Suprapubic skin (tissue), 4 donors: Measurements from ENCODE around the gene GNB3. TPM values are rescaled to one million over a fixed set of nuclear protein-coding genes. Genes with fewer than 3 reads are reported as not detected.

ENCODE experiments used
- DNase-seq, 2 donors: peaks; one replicate each; pipeline ENCODE4 v3.0.0-alpha.2; 2019; ENCODE audit warnings: low spot score in 2 of 2
- H3K27ac ChIP-seq: fragments of 200-600 bp; sonication (generic); one replicate; pipeline ENCODE4 v1.5.1; 2019
- H3K27me3 ChIP-seq: fragments of 200-600 bp; sonication (generic); one replicate; pipeline ENCODE4 v1.5.1; 2019
- H3K36me3 ChIP-seq: fragments of 200-600 bp; sonication (generic); one replicate; pipeline ENCODE4 v1.5.1; 2019
- H3K4me1 ChIP-seq: fragments of 200-600 bp; sonication (generic); one replicate; pipeline ENCODE4 v1.5.1; 2019
- H3K4me3 ChIP-seq: fragments of 200-600 bp; sonication (generic); one replicate; pipeline ENCODE4 v1.5.1; 2019; ENCODE audit warnings: mild to moderate bottlenecking
- H3K9me3 ChIP-seq: fragments of 200-600 bp; sonication (generic); one replicate; pipeline ENCODE4 v1.5.1; 2019
- EP300 ChIP-seq: sonication (generic); formaldehyde crosslinking; IDR thresholded peaks from one replicate; pipeline ENCODE4 v1.6.1; 2017; ENCODE audit warnings: antibody characterized with exemption
- POLR2A ChIP-seq, 2 donors: fragments of 450-650 bp; IDR thresholded peaks; one replicate each; pipeline ENCODE4 v1.6.1; 2017; ENCODE audit warnings: antibody characterized with exemption in 2 of 2, mild to moderate bottlenecking in 2 of 2, moderate library complexity in 2 of 2
- POLR2AphosphoS5 ChIP-seq, 3 donors: sonication (generic); formaldehyde crosslinking; IDR thresholded peaks; one replicate each; pipeline ENCODE4 v1.6.1; 2017; ENCODE audit warnings: antibody characterized with exemption in 3 of 3
- WGBS: methylation state at CpG from one replicate; pipeline ENCODE4 v1.1.5; 2018; 5-methylcytosine and 5-hydroxymethylcytosine counted together
- total RNA-seq, 4 donors: library from RNA; depleted of rRNA; stranded (reverse); fragments of >200 nt; gene quantifications; one replicate each; pipeline ENCODE4 v1.1.0, GENCODE V29; 2016
- TF ChIP-seq, protein P1 (sequence below), 2 donors: fragments of 200-600 bp in 1 of 2; fragments of 450-650 bp in 1 of 2; sonication (generic) in 1 of 2; IDR thresholded peaks; one replicate each; pipeline ENCODE4 v1.5.1; 2016 to 2019; ENCODE audit warnings: antibody characterized with exemption in 2 of 2, mild to moderate bottlenecking in 1 of 2, moderate library complexity in 1 of 2

The GNB3 gene
- 1 to 10 TPM in 2 of 4 donors, under 1 TPM in 1, not detected in 1; 0.72 to 1.5 (median 1.4) TPM for total RNA-seq

DNA sequence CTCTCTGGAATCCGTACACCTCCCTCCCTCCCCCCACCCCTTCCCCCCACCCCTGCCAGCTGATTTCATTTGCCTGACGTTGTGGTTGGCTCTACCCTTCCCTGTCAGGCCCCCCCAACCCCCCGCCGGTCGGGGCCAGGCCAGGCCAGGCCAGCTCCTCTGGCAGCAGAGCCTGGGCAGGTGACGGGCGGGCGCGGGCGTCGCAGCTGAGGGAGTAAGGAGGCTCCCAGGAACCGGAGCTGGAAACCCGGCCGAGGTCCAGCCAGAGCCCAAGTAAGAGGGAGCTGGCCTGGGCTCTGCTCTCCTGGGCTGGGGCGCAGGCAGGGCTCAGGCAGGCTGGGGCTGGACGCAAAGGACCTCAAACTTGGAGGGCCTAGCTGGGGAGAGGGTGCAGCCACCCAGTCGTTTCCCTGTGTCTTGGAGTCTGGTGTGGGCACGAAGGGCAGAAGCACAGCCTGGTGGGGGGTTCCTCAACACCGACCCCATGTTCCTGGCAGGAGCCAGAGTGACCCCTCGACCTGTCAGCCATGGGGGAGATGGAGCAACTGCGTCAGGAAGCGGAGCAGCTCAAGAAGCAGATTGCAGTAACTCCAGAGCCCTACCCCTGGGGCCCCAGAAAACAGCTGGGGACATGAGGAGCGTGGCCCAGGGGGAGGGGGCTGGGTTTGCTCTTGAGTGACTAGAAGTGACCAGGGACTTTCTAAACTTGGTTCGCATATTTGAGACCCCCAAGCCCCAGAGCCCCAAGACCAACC lies at the start of gene GNB3:
Gene GNB3, plus strand, starts transcription at position 165 of the 755 bp plus-strand sequence. Its CDS starts 363 bp downstream, at position 528.
- no peaks in the 10 kb centered on the region for H3K9me3 ChIP-seq
- WGBS, result 67% methylated on average over 14 of the region's 24 CpGs
- H3K27ac ChIP-seq, result no peak within 1 kb of the TSS
- peaks cover 53% of the 10 kb centered on the region for H3K36me3 ChIP-seq
- no peak within 1 kb of the TSS for H3K4me3 ChIP-seq
- no peaks in the 10 kb centered on the region for H3K4me1 ChIP-seq
- no peak for DNase-seq
- no peaks in the 10 kb centered on the region for H3K27me3 ChIP-seq
- TF ChIP-seq POLR2A (IDR thresholded peaks at IDR 0.05) (no peak), EP300 (no peak), POLR2AphosphoS5 (IDR thresholded peaks at IDR 0.05) (no peak)
- TF ChIP-seq, protein P1, sequence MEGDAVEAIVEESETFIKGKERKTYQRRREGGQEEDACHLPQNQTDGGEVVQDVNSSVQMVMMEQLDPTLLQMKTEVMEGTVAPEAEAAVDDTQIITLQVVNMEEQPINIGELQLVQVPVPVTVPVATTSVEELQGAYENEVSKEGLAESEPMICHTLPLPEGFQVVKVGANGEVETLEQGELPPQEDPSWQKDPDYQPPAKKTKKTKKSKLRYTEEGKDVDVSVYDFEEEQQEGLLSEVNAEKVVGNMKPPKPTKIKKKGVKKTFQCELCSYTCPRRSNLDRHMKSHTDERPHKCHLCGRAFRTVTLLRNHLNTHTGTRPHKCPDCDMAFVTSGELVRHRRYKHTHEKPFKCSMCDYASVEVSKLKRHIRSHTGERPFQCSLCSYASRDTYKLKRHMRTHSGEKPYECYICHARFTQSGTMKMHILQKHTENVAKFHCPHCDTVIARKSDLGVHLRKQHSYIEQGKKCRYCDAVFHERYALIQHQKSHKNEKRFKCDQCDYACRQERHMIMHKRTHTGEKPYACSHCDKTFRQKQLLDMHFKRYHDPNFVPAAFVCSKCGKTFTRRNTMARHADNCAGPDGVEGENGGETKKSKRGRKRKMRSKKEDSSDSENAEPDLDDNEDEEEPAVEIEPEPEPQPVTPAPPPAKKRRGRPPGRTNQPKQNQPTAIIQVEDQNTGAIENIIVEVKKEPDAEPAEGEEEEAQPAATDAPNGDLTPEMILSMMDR (IDR thresholded peaks at IDR 0.05), result no peak

DNA sequence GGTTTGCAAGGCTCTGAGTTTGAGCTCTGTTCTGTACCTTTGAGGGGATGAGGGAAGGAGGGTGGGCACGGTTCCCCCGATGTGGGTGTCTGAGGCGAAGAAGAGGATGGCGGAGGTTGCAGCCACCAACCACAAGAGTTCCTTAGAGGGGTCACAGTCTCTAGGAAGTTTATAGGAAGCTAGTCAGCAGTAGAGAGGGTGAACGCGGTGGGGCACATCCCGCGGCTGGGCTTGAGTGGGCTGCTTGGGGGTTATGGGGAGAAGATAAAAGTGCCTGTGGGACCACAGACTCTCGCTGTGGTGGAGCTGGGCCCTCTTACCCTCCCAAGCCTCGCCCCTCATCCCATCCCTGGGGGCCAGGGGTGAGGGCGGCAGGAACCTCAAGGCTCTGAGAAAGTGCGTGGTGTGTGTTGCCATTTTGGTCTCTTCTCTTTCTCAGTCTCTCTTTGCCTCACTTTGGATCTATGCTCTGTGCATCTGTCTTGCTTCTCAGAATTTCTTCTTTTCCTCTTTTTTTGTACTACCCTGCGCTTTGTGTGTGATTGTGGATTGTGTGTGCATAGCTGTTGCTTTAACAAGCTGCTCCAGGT lies 48.7 kb upstream of the GNB3 start:
- Histone ChIP-seq H3K9me3 (no peaks in the 10 kb centered on the region), H3K4me1 (no peaks in the 10 kb centered on the region), H3K27ac (peak overlapping the region; percentile 45), H3K36me3 (no peaks in the 10 kb centered on the region), H3K4me3 (peak overlapping the region; percentile 16), H3K27me3 (no peaks in the 10 kb centered on the region)
- TF ChIP-seq, protein P1 (IDR thresholded peaks at IDR 0.05), result no peak
- TF ChIP-seq POLR2AphosphoS5 (IDR thresholded peaks at IDR 0.05) (no peak), EP300 (no peak), POLR2A (IDR thresholded peaks at IDR 0.05) (no peak)
- 72% methylated on average over 13 of the region's 13 CpGs for WGBS
- DNase-seq, result no peak

DNA sequence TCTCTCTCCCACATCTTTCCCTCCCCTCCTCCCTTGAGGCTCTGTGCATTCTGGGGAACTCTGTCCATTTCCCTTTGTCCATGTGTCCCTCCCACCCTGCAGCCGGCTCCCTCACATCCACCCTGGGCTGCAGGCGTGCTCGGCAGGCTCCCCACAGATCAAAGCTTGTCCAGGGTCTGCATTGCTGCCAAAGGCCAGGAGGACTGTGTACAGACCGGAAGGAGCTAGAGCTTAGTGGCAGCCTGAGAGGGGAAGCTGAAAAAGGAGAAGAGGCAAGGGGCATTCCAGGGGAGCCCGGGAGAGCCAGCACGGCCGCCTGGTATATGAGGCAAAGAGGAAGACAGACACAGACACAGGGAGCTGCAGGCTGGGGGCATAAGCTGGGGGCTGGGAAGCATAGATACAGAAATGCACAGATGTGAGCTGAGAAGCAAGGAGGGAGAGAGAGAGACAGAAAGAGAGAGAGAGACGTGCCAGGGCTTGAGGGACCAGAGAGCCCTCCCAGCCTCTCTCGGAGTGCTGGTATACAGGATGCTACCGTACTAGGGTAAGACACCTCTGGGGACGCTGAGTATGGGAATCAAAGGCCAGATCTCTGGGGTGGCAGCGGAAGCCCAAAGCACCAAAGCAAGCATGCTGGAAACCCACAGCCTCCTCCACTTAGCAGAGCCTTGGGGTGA lies 48.1 kb upstream of the GNB3 start:
- Histone ChIP-seq H3K27ac (peak overlapping the region; percentile 45), H3K9me3 (no peaks in the 10 kb centered on the region), H3K27me3 (no peaks in the 10 kb centered on the region), H3K4me3 (peak overlapping the region; percentile 16), H3K36me3 (no peaks in the 10 kb centered on the region), H3K4me1 (no peaks in the 10 kb centered on the region)
- WGBS, result 36% methylated on average over 12 of the region's 12 CpGs
- no peak for DNase-seq
- no peak for TF ChIP-seq POLR2A (IDR thresholded peaks at IDR 0.05)

DNA sequence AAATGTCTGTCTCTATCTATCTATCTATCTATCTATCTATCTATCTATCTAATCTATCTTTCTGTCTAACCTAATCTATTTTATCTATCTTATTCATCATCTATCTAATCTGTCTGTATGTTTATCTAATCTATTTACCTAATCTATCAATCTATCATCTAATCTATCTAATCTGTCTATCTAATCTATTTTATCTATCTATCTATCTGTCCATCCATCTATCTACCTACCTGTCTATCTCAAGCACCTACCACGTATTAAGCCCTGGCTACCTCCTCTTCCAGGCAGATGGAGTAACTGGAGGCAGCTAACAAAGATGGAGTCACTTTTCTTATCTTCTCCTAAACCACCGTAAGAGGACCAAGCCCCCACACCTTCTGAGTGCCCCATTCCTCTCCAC lies 45.6 kb upstream of the GNB3 start:
- Histone ChIP-seq H3K27ac (no peak overlapping the region), H3K36me3 (no peaks in the 10 kb centered on the region), H3K4me3 (no peak overlapping the region), H3K27me3 (no peaks in the 10 kb centered on the region), H3K4me1 (no peaks in the 10 kb centered on the region), H3K9me3 (no peaks in the 10 kb centered on the region)
- TF ChIP-seq POLR2AphosphoS5 (IDR thresholded peaks at IDR 0.05) (no peak), POLR2A (IDR thresholded peaks at IDR 0.05) (no peak), EP300 (no peak)
- TF ChIP-seq, protein P1 (IDR thresholded peaks at IDR 0.05), result no peak
- DNase-seq, result no peak
- 79% methylated on average over 2 of the region's 2 CpGs for WGBS

DNA sequence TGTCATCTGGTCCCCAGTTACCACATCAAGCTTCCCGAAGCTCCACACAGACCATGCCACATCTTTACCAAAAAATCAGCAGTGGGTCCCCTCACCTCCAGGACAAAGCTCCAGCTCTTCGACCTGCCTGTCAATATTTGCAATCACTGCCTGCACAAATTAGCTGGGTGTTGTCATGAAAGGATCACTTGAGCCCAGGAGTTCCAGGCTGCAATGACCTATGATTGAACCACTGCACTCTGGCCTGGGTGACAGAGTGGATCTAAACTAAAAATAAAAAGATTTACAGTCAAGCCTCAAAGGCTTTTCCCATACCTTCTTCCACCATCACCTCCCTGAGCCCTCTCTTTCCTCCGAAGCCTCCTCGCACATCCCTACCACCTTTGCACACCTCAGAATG lies 44.1 kb upstream of the GNB3 start:
- Histone ChIP-seq H3K27ac (no peak overlapping the region), H3K4me1 (no peaks in the 10 kb centered on the region), H3K27me3 (no peaks in the 10 kb centered on the region), H3K36me3 (no peaks in the 10 kb centered on the region), H3K4me3 (no peak overlapping the region), H3K9me3 (no peaks in the 10 kb centered on the region)
- WGBS, result 96% methylated on average over 4 of the region's 4 CpGs
- TF ChIP-seq EP300 (no peak), POLR2AphosphoS5 (IDR thresholded peaks at IDR 0.05) (no peak), POLR2A (IDR thresholded peaks at IDR 0.05) (no peak)
- TF ChIP-seq, protein P1 (IDR thresholded peaks at IDR 0.05), result no peak
- DNase-seq, result no peak
